Daoy (cell line): Measurements from ENCODE around the gene LAPTM5. TPM values are rescaled to one million over a fixed set of nuclear protein-coding genes. Genes with fewer than 3 reads are reported as not detected.

Source experiments
- DNase-seq: peaks from one replicate; pipeline ENCODE4 v3.0.0-alpha.2; 2015; ENCODE audit warnings: low read depth
- total RNA-seq: library from RNA; depleted of rRNA; stranded (reverse); fragments of >200 nt; shearing (Covaris generic); gene quantifications from 2 replicates; pipeline ENCODE4 v1.2.3, GENCODE V29; 2014; rRNA removed

The LAPTM5 gene
- total RNA-seq, 1 experiment from 2014 or later, result 2.7 TPM

DNA sequence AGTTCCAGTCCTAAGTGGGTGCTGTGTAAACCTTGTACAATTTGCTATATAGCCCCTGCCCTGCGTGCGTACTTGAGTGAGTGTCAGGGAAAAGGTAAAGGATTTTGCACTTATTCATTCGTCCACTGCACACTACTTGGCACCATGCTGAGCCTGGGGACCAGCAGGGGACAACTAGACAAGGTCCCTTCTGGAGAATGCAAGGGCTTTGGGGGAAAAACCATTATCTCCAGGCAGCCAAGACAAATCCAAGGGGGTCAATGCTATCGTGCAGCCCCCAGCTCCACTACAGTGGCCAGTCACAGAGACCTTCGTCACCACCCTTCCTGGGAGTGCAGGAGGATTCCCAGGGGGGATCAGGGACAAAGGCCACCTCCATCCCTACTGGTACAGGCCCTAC is 73.9 kb downstream of the LAPTM5 start:
- DNase-seq, result no peak

Other genes starting within 250 kb of the LAPTM5 start
- 0.06 TPM in 1 of 2 replicates, not detected in the other for gene MATN1, start 34.2 kb downstream of the LAPTM5 start, total RNA-seq
- gene SDC3, start 151.0 kb upstream of the LAPTM5 start, total RNA-seq, result 32.3 and 53.2 TPM in 2 replicates